Measurements from ENCODE around the gene FOXE3.

DNA sequence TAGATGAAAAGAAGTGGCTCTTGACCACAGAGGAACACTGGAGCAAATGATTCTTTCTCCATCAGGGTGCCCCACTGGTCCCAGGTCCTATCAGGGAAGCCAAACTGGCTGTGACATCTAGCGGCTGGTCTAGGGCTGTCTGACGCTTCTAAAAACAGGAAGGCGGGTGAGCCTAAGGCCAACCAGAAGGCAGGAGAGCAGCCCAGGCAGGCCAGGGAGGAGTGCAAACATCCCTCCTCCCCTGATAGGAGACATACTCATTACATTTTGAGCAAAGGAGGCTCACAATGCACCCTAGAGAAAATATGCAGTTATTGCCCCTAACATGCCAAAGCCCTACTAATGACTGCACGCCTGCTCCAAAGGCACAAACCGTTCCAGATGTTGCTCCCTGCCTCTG is 10.4 kb upstream of the FOXE3 start:
- TF ChIP-seq, protein P1, sequence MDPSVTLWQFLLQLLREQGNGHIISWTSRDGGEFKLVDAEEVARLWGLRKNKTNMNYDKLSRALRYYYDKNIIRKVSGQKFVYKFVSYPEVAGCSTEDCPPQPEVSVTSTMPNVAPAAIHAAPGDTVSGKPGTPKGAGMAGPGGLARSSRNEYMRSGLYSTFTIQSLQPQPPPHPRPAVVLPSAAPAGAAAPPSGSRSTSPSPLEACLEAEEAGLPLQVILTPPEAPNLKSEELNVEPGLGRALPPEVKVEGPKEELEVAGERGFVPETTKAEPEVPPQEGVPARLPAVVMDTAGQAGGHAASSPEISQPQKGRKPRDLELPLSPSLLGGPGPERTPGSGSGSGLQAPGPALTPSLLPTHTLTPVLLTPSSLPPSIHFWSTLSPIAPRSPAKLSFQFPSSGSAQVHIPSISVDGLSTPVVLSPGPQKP (IDR thresholded peaks at IDR 0.05; ENCODE audit: low read depth, low read length): no peak
- no peak for TF ChIP-seq SMC3 (IDR thresholded peaks at IDR 0.05)
- no peak for TF ChIP-seq EP300 (IDR thresholded peaks at IDR 0.05)
- TF ChIP-seq, protein P2, sequence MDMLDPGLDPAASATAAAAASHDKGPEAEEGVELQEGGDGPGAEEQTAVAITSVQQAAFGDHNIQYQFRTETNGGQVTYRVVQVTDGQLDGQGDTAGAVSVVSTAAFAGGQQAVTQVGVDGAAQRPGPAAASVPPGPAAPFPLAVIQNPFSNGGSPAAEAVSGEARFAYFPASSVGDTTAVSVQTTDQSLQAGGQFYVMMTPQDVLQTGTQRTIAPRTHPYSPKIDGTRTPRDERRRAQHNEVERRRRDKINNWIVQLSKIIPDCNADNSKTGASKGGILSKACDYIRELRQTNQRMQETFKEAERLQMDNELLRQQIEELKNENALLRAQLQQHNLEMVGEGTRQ (IDR thresholded peaks at IDR 0.05): no peak
- TF ChIP-seq, protein P3, sequence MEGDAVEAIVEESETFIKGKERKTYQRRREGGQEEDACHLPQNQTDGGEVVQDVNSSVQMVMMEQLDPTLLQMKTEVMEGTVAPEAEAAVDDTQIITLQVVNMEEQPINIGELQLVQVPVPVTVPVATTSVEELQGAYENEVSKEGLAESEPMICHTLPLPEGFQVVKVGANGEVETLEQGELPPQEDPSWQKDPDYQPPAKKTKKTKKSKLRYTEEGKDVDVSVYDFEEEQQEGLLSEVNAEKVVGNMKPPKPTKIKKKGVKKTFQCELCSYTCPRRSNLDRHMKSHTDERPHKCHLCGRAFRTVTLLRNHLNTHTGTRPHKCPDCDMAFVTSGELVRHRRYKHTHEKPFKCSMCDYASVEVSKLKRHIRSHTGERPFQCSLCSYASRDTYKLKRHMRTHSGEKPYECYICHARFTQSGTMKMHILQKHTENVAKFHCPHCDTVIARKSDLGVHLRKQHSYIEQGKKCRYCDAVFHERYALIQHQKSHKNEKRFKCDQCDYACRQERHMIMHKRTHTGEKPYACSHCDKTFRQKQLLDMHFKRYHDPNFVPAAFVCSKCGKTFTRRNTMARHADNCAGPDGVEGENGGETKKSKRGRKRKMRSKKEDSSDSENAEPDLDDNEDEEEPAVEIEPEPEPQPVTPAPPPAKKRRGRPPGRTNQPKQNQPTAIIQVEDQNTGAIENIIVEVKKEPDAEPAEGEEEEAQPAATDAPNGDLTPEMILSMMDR (IDR thresholded peaks at IDR 0.05): no peak

Data from A549 (cell line).